Mucosa of descending colon (tissue), 3 donors: Measurements from ENCODE around the gene NR5A1. TPM values are rescaled to one million over a fixed set of nuclear protein-coding genes. Genes with fewer than 3 reads are reported as not detected.
A peak's percentile ranks its signal among the peaks of the same experiment; 100 is the strongest.

ENCODE experiments used
- ATAC-seq: fragments of 200-7000 bp; cut with Tn5 transposase; one replicate; pipeline ENCODE4 v1.9.1; 2020; ENCODE audit warnings: mild to moderate bottlenecking, moderate library complexity
- DNase-seq, 3 donors: peaks; one replicate each; pipeline ENCODE4 v3.0.0-alpha.2; 2020
- H3K36me3 ChIP-seq: fragments of 200-600 bp; one replicate; pipeline ENCODE4 v1.8.0; 2021; ENCODE audit warnings: low read depth, mild to moderate bottlenecking
- H3K4me1 ChIP-seq: fragments of 200-600 bp; one replicate; pipeline ENCODE4 v1.8.0; 2021; ENCODE audit warnings: low read depth, mild to moderate bottlenecking
- H3K4me3 ChIP-seq: fragments of 200-600 bp; one replicate; pipeline ENCODE4 v1.8.0; 2021; ENCODE audit warnings: mild to moderate bottlenecking
- H3K9me3 ChIP-seq: fragments of 200-600 bp; one replicate; pipeline ENCODE4 v1.8.0; 2021; ENCODE audit warnings: mild to moderate bottlenecking
- intact Hi-C, 2 donors: fragments of 100-400 bp; cut with DNase I in 1 of 2; cut with micrococcal nuclease in 1 of 2; formaldehyde crosslinking; loops; one replicate each; pipeline versions ENCODE4 v1.11.0 to v1.11.1; 2022; cut with DNase I, micrococcal nuclease
- total RNA-seq, 3 donors: library from RNA; stranded (reverse); fragmentation: NEBNext Ultra II Directional in 2 of 3; extraction: Animal tissue kit (Norgen Biotek cat#: 25700) in 2 of 3; gene quantifications; one replicate each; pipeline versions ENCODE4 v1.2.1 to v1.2.4, GENCODE V29; 2021 to 2023
- TF ChIP-seq, protein P1 (sequence below): fragments of 200-600 bp; IDR thresholded peaks from one replicate; pipeline ENCODE4 v1.8.0; 2022; ENCODE audit warnings: antibody characterized with exemption, mild to moderate bottlenecking
- donor health status: DM: no; HTN: no; CAD: no; lungs with moderate emphysema.
- donor health status: DM: no; HTN: no; CAD: no.
- donor health status: DM: no; HTN: yes; CAD: no.

Gene NR5A1
- total RNA-seq, 3 donors from 2014 or later = 0.12 TPM; not detected in 2

GRCh38 chr9:124511426-124511840, 4.2 kb upstream of the NR5A1 start:
- intact Hi-C loops = no loop called here
- TF ChIP-seq, protein P1, sequence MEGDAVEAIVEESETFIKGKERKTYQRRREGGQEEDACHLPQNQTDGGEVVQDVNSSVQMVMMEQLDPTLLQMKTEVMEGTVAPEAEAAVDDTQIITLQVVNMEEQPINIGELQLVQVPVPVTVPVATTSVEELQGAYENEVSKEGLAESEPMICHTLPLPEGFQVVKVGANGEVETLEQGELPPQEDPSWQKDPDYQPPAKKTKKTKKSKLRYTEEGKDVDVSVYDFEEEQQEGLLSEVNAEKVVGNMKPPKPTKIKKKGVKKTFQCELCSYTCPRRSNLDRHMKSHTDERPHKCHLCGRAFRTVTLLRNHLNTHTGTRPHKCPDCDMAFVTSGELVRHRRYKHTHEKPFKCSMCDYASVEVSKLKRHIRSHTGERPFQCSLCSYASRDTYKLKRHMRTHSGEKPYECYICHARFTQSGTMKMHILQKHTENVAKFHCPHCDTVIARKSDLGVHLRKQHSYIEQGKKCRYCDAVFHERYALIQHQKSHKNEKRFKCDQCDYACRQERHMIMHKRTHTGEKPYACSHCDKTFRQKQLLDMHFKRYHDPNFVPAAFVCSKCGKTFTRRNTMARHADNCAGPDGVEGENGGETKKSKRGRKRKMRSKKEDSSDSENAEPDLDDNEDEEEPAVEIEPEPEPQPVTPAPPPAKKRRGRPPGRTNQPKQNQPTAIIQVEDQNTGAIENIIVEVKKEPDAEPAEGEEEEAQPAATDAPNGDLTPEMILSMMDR = no peak
- H3K4me1 ChIP-seq = no peaks in the 10 kb centered on the region
- H3K4me3 ChIP-seq = no peak overlapping the region
- ATAC-seq (peak; percentile 17), DNase-seq (no peak)
- H3K36me3 ChIP-seq = no peaks in the 10 kb centered on the region
- H3K9me3 ChIP-seq = no peaks in the 10 kb centered on the region

DNA sequence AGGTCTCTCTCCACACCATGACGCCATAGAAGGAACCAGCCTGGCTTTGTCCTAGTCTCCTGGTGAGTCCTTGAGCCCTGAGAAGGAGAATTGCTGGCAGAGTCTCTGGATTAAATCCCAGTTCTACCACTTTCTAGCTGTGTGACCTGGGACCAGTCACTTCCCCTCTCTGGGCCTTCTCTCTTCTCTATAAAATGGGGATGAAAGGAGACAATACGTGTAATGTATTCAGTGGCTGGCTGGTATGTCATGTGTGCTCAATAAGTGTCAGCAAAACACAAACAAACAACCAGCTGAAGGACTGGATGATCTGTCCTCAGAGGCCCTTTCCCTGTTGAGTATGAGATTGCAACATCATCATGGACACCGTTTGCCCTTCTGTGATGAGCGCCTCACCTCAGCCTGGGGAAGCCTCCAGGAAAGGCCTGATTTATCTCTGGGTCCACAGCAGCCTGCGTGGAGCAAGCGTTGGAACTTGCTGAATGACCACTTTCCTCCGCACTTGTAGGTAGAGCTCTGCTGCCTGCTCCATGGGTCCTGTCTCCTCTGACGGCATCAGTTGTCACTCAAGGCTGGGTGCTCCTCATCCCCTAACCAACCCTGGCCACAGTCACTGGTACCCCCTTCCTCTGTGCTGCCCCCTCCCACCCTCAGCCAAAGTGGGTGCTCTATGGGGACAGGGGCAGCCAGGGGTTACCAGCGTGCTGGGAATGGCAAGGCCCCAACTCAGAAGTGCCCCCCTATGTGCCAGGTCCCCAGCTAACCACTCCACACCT, 3.6 kb upstream of the NR5A1 start:
- DNase-seq (no peak), ATAC-seq (no peak)
- Histone ChIP-seq H3K4me1 (no peaks in the 10 kb centered on the region), H3K9me3 (no peaks in the 10 kb centered on the region), H3K4me3 (no peak overlapping the region), H3K36me3 (no peaks in the 10 kb centered on the region)
- TF ChIP-seq, protein P1 = no peak
- intact Hi-C loops = no loop called here

GRCh38 chr9:124507880-124508423, 753 bp upstream of the NR5A1 start:
- ATAC-seq (no peak), DNase-seq (peak in 1 of 3 donors; percentile 37)
- intact Hi-C loops = no loop called here
- no peaks in the 10 kb centered on the region for H3K36me3 ChIP-seq
- TF ChIP-seq, protein P1 = no peak
- H3K4me3 ChIP-seq = no peak overlapping the region
- peaks cover 6% of the 10 kb centered on the region for H3K4me1 ChIP-seq
- no peaks in the 10 kb centered on the region for H3K9me3 ChIP-seq

DNA sequence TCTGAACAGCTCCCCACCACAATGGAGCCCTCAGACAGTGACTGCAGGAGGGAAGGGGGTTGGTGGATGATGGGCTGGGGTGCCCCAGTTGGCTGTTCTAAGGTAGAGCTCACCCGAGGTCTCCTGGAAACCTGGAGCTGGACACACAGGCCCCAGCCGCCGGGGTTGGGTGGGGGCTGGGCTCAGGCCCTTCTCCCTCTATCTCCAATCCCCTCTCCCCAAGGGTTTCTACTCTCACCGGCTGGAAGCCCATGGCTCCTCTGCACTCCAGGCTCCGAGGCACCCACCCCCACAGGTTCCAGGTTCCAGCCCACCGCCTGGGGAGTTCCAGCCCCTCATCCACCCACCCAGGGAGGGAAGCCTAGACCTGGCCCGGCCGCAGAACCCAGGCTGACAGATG, 766 bp downstream of the NR5A1 start:
- H3K4me3 ChIP-seq = no peak overlapping the region
- intact Hi-C loops = no loop called here
- TF ChIP-seq, protein P1 = no peak
- H3K4me1 ChIP-seq = peaks cover 6% of the 10 kb centered on the region
- H3K36me3 ChIP-seq = no peaks in the 10 kb centered on the region
- ATAC-seq (no peak), DNase-seq (no peak)
- no peaks in the 10 kb centered on the region for H3K9me3 ChIP-seq

GRCh38 chr9:124505901-124506346, 1.3 kb downstream of the NR5A1 start:
- DNase-seq = no peak
- no peak for ATAC-seq
- TF ChIP-seq, protein P1 = no peak
- intact Hi-C loops = no loop called here
- Histone ChIP-seq H3K36me3 (no peaks in the 10 kb centered on the region), H3K9me3 (no peaks in the 10 kb centered on the region), H3K4me1 (peaks cover 6% of the 10 kb centered on the region), H3K4me3 (no peak overlapping the region)
